Trophoblast cell (in vitro differentiated cells and primary cell): ENCODE measurements around the gene EDIL3.

Source experiments
- DNase-seq, 2 donors: peaks; one replicate each; pipeline ENCODE4 v3.0.0-alpha.2; 2016
- H2AFZ ChIP-seq: 2 replicates; pipeline ENCODE4 v1.6.1; 2013; ENCODE audit warnings: low read length, moderate library complexity, mild to moderate bottlenecking; ENCODE audit not compliant: insufficient read depth, poor library complexity
- H2AK5ac ChIP-seq: 2 replicates; pipeline ENCODE4 v1.6.1; 2013; ENCODE audit warnings: mild to moderate bottlenecking, low read length
- H2BK120ac ChIP-seq: 2 replicates; pipeline ENCODE4 v1.6.1; 2013; ENCODE audit warnings: low read length, mild to moderate bottlenecking, moderate library complexity; ENCODE audit not compliant: insufficient read depth, poor library complexity
- H2BK12ac ChIP-seq: 2 replicates; pipeline ENCODE4 v1.6.1; 2013; ENCODE audit warnings: mild to moderate bottlenecking, low read length, moderate library complexity
- H2BK5ac ChIP-seq: 2 replicates; pipeline ENCODE4 v1.6.1; 2013; ENCODE audit warnings: low read length, low read depth, moderate library complexity, mild to moderate bottlenecking; ENCODE audit not compliant: poor library complexity
- H3K14ac ChIP-seq: 2 replicates; pipeline ENCODE4 v1.6.1; 2013; ENCODE audit warnings: mild to moderate bottlenecking, low read length
- H3K18ac ChIP-seq: 2 replicates; pipeline ENCODE4 v1.6.1; 2013; ENCODE audit warnings: mild to moderate bottlenecking, low read length
- H3K23ac ChIP-seq: 2 replicates; pipeline ENCODE4 v1.6.1; 2013; ENCODE audit warnings: low read length
- H3K27ac ChIP-seq: 2 replicates; pipeline ENCODE4 v1.5.1; 2013; ENCODE audit warnings: low read depth, mild to moderate bottlenecking, inconsistent platforms, low read length, moderate library complexity
- H3K27me3 ChIP-seq: 2 replicates; pipeline ENCODE4 v1.6.1; 2013; ENCODE audit warnings: inconsistent platforms, mild to moderate bottlenecking, low read length, moderate library complexity; ENCODE audit not compliant: insufficient read depth
- H3K36me3 ChIP-seq, 2 experiments: 1 replicate in 1 of 2; 2 replicates in 1 of 2; pipeline ENCODE4 v1.6.1; 2013; ENCODE audit warnings: low read length in 2 of 2, mild to moderate bottlenecking in 2 of 2, moderate library complexity in 1 of 2; ENCODE audit not compliant: insufficient read depth in 2 of 2, control insufficient read depth in 1 of 2
- H3K4ac ChIP-seq: 2 replicates; pipeline ENCODE4 v1.6.1; 2013; ENCODE audit warnings: low read depth, mild to moderate bottlenecking, low read length, moderate library complexity
- H3K4me1 ChIP-seq, 2 experiments: 1 replicate in 1 of 2; 2 replicates in 1 of 2; pipeline ENCODE4 v1.6.1; 2013; ENCODE audit warnings: low read length in 2 of 2, mild to moderate bottlenecking in 2 of 2, moderate library complexity in 1 of 2; ENCODE audit not compliant: insufficient read depth in 2 of 2, control insufficient read depth in 1 of 2
- H3K4me2 ChIP-seq: 2 replicates; pipeline ENCODE4 v1.6.1; 2013; ENCODE audit warnings: inconsistent platforms, mild to moderate bottlenecking, low read length, moderate library complexity
- H3K4me3 ChIP-seq: 2 replicates; pipeline ENCODE4 v1.5.1; 2013; ENCODE audit warnings: mild to moderate bottlenecking, low read depth, low read length, inconsistent platforms
- H3K79me1 ChIP-seq: one replicate; pipeline ENCODE4 v1.6.1; 2013; ENCODE audit warnings: low read length
- H3K79me2 ChIP-seq: 2 replicates; pipeline ENCODE4 v1.6.1; 2013; ENCODE audit warnings: low read length, mild to moderate bottlenecking; ENCODE audit not compliant: control insufficient read depth, insufficient read depth, poor library complexity
- H3K9ac ChIP-seq: 2 replicates; pipeline ENCODE4 v1.6.1; 2013; ENCODE audit warnings: mild to moderate bottlenecking, low read length
- H3K9me3 ChIP-seq: 2 replicates; pipeline ENCODE4 v1.6.1; 2013; ENCODE audit warnings: low read depth, mild to moderate bottlenecking, control low read depth, inconsistent platforms, low read length; ENCODE audit not compliant: insufficient read depth
- H4K12ac ChIP-seq: 2 replicates; pipeline ENCODE4 v1.6.1; 2013; ENCODE audit warnings: low read depth, mild to moderate bottlenecking, low read length, moderate library complexity
- H4K8ac ChIP-seq: 2 replicates; pipeline ENCODE4 v1.6.1; 2013; ENCODE audit warnings: low read depth, mild to moderate bottlenecking, low read length, moderate library complexity
- H4K91ac ChIP-seq: one replicate; pipeline ENCODE4 v1.6.1; 2013; ENCODE audit warnings: low read depth, mild to moderate bottlenecking, low read length, moderate library complexity
- WGBS: extraction: QIAGEN DNeasy Blood & Tissue Kit; methylation state at CpG from one replicate; pipeline ENCODE4 v1.1.7; 2013; ENCODE audit warnings: missing lambda C conversion rate; ENCODE audit not compliant: insufficient read length, insufficient coverage; ENCODE audit errors: extremely low coverage; 5-methylcytosine and 5-hydroxymethylcytosine counted together

EDIL3 gene

DNA sequence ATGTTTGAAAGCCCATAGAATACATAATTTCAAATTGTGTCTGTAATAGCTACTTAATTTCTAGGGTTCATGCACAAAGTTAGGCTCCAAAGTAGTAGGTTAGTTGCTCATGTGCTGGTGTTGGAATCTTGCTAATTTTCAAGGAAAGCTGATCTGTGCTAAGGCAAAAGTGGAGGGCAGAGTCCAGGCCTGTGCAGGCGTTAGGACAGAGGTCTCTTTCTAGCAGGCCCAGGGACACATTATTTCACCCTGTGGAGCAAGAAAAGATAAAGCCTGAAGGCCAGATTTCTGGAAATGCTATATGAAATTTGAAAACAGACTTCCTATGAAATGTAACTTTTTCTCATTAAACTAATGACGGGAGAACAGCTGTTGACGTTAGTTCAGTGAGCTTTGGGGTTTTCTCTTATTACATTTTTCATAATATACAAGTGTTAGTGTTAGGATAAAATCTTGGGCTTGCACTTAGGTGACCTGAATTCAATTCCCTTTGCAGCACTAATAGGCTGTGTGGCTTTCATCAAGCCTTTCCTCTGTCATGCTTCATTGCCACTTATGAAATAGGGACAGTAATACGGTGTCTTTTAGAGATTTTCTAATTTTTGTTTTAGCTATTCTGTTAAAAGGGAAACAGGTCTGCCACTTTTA is 467.3 kb downstream of the EDIL3 start:
- WGBS: no CpG with 5 or more reads among the region's 4 CpGs
- Histone ChIP-seq H3K27me3 (no peaks in the 10 kb centered on the region), H4K8ac (no peak overlapping the region), H3K36me3 (no peaks in the 10 kb centered on the region), H3K9me3 (no peaks in the 10 kb centered on the region), H3K4me2 (no peak overlapping the region), H2AK5ac (no peak overlapping the region), H3K79me1 (no peaks in the 10 kb centered on the region), H3K4me1 (peaks cover 0 to 2% of the 10 kb centered on the region in 2 experiments), H3K18ac (no peak overlapping the region), H3K4ac (no peak overlapping the region), H3K27ac (no peak overlapping the region), H2BK5ac (peak overlapping the region; percentile 56), H3K9ac (no peak overlapping the region), H2BK120ac (no peak overlapping the region), H4K91ac (no peak overlapping the region), H2AFZ (no peak overlapping the region), H4K12ac (no peak overlapping the region), H2BK12ac (peak overlapping the region; percentile 58), H3K14ac (no peak overlapping the region), H3K79me2 (no peaks in the 10 kb centered on the region), H3K23ac (no peak overlapping the region), H3K4me3 (no peak overlapping the region)
- no peak for DNase-seq

DNA sequence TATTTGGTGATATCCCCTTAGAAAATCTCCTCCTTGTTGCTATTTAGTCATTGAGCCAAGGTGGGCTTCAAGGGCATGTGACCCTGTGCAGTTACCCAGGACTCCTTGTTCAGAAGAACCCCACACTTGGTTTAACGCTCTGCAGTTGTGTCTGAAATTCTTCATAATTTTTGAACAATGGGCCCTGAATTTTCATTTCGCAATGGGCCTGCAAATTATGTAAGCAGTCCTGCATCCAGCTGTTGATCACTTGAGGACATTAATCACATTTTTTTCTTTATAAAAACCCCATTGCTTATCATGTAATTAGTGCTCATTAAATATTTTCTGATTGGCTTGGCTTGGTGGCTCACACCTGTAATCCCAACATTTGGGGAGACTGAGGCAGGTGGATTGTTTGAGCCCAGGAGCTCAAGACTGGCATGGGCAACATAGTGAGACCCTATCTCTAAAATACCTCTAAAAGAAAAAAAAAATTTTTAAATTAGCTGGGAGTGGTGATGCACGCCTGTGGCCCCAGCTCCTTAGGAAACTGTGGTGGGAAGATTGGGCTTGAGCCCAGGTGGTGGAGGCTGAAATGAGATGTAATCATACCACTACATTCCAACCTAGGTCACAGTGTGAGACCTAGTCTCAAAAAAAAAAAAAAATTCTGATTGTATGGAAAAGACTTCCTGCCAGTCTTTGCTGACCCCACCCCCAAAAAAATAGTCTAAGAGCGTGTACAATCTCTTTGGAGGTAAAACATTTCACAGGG is 469.8 kb downstream of the EDIL3 start:
- Histone ChIP-seq H3K14ac (no peak overlapping the region), H4K91ac (no peak overlapping the region), H3K9ac (no peak overlapping the region), H3K4me2 (no peak overlapping the region), H4K8ac (no peak overlapping the region), H3K4me3 (no peak overlapping the region), H2BK12ac (peak overlapping the region; percentile 82), H3K79me2 (no peaks in the 10 kb centered on the region), H3K27ac (no peak overlapping the region), H2AFZ (no peak overlapping the region), H3K18ac (no peak overlapping the region), H2BK5ac (no peak overlapping the region), H3K4me1 (peaks cover 0 to 2% of the 10 kb centered on the region in 2 experiments), H4K12ac (no peak overlapping the region), H2BK120ac (peak overlapping the region; percentile 51), H3K79me1 (no peaks in the 10 kb centered on the region), H3K9me3 (no peaks in the 10 kb centered on the region), H3K27me3 (no peaks in the 10 kb centered on the region), H2AK5ac (no peak overlapping the region), H3K36me3 (no peaks in the 10 kb centered on the region), H3K4ac (no peak overlapping the region), H3K23ac (no peak overlapping the region)
- no peak for DNase-seq
- no CpG with 5 or more reads among the region's 4 CpGs for WGBS

DNA sequence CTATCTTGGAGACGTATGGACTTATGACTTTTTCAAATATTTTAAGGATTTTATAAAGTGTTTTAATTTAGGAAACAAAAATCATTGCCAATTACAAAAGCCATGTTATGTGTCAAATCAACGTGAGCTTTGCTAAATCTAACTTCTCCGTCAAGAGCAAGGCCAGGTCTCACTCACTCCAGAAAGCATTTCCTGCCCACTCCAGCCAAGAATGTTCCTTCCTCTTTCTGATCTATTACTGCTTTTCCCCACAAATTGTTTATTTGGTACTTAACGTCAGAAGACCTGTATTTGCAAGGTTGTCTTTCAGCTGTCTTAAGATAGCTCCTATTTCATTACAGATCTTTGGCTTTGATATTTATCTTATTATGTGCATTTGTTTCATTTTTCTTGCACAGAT is 470.5 kb downstream of the EDIL3 start:
- H3K9ac ChIP-seq: no peak overlapping the region
- no peak overlapping the region for H2BK120ac ChIP-seq
- no peaks in the 10 kb centered on the region for H3K27me3 ChIP-seq
- H3K79me2 ChIP-seq: no peaks in the 10 kb centered on the region
- H2BK12ac ChIP-seq: no peak overlapping the region
- H3K27ac ChIP-seq: no peak overlapping the region
- H3K4me2 ChIP-seq: no peak overlapping the region
- H2BK5ac ChIP-seq: no peak overlapping the region
- DNase-seq: no peak
- H4K12ac ChIP-seq: no peak overlapping the region
- no peak overlapping the region for H3K18ac ChIP-seq
- no peak overlapping the region for H3K23ac ChIP-seq
- no peak overlapping the region for H3K14ac ChIP-seq
- H2AFZ ChIP-seq: no peak overlapping the region
- no peak overlapping the region for H4K8ac ChIP-seq
- H3K79me1 ChIP-seq: no peaks in the 10 kb centered on the region
- H3K4me1 ChIP-seq: peaks cover 0 to 2% of the 10 kb centered on the region in 2 experiments
- H4K91ac ChIP-seq: no peak overlapping the region
- no peaks in the 10 kb centered on the region for H3K36me3 ChIP-seq
- H3K4me3 ChIP-seq: no peak overlapping the region
- no peak overlapping the region for H3K4ac ChIP-seq
- H2AK5ac ChIP-seq: no peak overlapping the region
- no peaks in the 10 kb centered on the region for H3K9me3 ChIP-seq
- WGBS: no CpG with 5 or more reads among the region's 4 CpGs

DNA sequence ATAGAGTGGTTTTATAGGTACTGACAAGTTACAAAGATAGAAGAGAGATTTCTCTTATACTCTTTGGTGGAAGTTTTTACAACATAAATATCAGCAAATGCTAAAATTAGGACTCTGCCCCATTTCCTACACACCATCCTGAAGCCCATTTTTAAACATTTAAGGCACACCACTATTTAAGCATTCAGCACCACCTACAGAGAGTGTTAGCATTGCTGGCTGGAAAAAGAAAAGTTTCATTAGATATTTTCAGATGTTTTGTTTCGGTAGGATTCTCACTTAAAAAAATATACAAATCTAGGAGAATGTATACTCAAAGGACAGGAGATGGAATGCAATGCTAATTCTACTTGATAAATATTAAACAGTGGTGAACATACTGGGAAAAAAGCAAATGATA is 471.1 kb downstream of the EDIL3 start:
- no peaks in the 10 kb centered on the region for H3K27me3 ChIP-seq
- no peak overlapping the region for H3K4ac ChIP-seq
- no peak overlapping the region for H3K23ac ChIP-seq
- no peak overlapping the region for H3K14ac ChIP-seq
- no peak overlapping the region for H3K9ac ChIP-seq
- H4K12ac ChIP-seq: no peak overlapping the region
- H3K4me2 ChIP-seq: no peak overlapping the region
- H3K79me2 ChIP-seq: no peaks in the 10 kb centered on the region
- H2BK12ac ChIP-seq: no peak overlapping the region
- H2BK120ac ChIP-seq: no peak overlapping the region
- no peak overlapping the region for H3K18ac ChIP-seq
- no peak overlapping the region for H2AK5ac ChIP-seq
- H3K27ac ChIP-seq: no peak overlapping the region
- H3K79me1 ChIP-seq: no peaks in the 10 kb centered on the region
- H3K4me3 ChIP-seq: no peak overlapping the region
- no peak overlapping the region for H2AFZ ChIP-seq
- no CpG with 5 or more reads among the region's 1 CpG for WGBS
- H4K91ac ChIP-seq: no peak overlapping the region
- H2BK5ac ChIP-seq: no peak overlapping the region
- no peak overlapping the region for H4K8ac ChIP-seq
- H3K9me3 ChIP-seq: no peaks in the 10 kb centered on the region
- no peaks in the 10 kb centered on the region for H3K36me3 ChIP-seq
- DNase-seq: no peak
- peaks cover 0 to 2% of the 10 kb centered on the region in 2 experiments for H3K4me1 ChIP-seq
